GM12872 (cell line): ENCODE data around the gene CISD2.

Experiments used
- CTCF ChIP-seq: IDR thresholded peaks from 3 replicates; pipeline ENCODE4 v1.5.1; 2011; ENCODE audit warnings: low read depth, mild to moderate bottlenecking, low read length, moderate library complexity; ENCODE audit not compliant: insufficient read depth

Gene CISD2

GRCh38 chr4:102868781-102869568, at the start of gene CISD2:
TSS of gene CISD2 (plus strand) at chr4:102868992. CDS start at chr4:102869085, 93 bp downstream.
- no peak for TF ChIP-seq CTCF

GRCh38 chr4:102819588-102820365, 49.0 kb upstream of the CISD2 start:
- no peak for TF ChIP-seq CTCF

- TF ChIP-seq CTCF: no peak
Observed at GRCh38 chr4:102823464-102823863, 45.3 kb upstream of the CISD2 start.

- TF ChIP-seq CTCF: no peak
Observed at GRCh38 chr4:102823897-102824296, 44.9 kb upstream of the CISD2 start.

- TF ChIP-seq CTCF: no peak
Observed at GRCh38 chr4:102824398-102824797, 44.4 kb upstream of the CISD2 start.

GRCh38 chr4:102825261-102826091, 43.3 kb upstream of the CISD2 start:
- TF ChIP-seq CTCF: no peak
